HG03139 (cell line): ENCODE data around the gene ENTPD2.

ENCODE experiments used
- ATAC-seq: cut with Tn5 transposase; IDR thresholded peaks from one replicate; pipeline ENCODE4 v1.9.1; 2021; ENCODE audit not compliant: unreplicated experiment

ENTPD2 gene

DNA sequence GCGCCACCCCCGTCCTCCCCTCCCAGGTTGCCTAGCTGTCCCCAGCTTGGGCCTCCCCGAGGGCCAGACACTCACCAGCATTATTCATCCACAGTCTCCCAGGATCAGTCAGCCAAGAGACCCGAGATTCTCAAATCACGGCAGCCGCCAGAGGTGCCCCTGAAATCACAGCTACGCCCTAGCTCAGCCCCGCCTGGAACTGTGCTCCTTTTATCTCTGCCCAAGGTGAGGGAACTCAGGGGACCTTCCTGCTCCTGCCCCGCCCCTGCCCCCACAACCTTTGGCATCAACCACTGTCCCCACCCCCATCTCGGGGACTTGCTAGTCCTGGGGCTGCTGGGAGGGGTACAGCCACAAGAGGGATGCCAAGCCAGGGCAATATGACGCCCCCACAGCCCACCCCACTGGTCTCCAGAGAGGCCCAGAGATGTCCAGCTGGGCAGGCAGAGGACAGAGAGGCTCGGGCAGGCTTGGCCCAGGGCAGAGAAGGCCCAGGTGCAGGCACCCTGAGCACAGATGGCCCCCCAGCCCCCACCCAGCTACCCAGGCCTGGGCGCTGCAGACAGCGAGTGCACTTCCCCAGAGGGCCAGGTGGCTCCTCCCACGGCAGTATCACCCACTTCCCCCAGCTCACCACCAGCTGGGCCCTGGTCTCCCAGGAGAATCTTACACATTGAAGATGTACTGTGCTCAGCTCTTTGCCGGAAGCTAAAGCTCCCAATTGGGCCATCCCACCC, 21.8 kb downstream of the ENTPD2 start, which contains the start of gene FUT7:
Gene FUT7, minus strand, starts transcription at position 185 of the 737 bp plus-strand sequence. Its CDS starts 97 bp downstream, at position 88.
- no peak for ATAC-seq

DNA sequence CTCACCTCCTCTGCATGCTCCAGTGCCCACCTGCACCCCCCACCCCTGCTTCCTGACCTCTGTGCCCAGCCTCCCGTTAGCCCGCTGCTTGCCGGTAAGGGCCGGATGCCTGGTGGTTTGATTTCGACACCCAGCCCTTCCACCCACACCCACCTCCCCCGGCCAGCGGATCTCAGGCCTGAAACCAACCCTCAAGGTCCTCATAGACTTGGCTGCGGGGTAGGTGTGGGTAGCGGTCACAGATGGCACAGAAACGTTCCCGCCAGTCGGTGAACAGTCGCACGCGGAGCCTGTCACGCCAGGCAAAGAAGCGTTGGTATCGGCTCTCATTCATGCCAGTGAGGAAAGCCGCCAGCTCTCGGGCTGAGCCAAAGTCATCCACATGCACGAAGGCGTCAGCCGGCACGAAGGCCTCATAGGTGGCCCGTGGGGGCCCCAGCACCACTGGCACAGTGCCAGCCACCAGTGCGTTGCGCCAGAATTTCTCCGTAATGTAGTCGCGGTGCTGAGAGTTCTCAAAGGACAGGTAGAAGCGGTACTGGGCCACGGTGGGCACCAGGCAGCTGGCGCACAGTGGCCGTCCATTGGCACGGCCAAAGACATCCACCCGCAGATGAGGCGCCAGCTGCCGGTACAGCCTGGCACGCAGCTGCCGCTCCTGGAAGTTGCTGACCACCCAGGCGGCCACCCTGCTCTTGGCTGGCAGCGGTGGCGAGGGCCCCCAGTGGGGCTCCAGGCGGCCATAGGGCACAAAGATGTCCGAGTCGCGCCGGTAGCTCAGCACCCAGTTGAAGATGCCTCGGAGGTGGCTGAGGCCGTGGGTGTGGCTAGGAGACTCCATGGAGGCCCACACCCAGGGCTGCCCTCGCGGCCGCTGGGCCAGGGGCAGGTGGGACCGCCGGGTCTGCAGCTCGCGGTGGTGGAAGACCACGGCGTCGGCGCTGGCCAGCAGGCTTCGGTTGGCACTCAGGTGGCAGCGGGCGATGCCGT, 23.0 kb downstream of the ENTPD2 start:
- ATAC-seq, result no peak

DNA sequence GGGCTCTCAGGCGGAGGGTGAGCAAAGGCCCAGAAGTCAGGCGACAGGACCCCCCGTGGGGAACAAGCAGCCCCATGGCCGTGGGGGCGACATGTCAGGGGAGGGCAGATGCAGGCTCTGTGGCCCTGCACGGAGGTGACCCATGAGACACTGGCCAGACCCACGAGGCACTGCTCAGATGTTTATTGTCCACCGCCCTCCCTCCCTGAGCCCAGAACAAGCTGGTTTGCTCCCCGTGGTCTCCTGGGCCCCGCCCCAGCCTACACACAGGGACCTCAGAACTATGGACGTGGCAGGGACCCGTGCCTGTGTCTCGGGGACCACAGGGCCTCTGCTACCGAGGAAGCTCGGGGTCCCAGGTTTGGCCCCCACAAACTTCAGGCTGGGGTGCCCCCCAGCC, 23.9 kb downstream of the ENTPD2 start:
- ATAC-seq, result no peak

DNA sequence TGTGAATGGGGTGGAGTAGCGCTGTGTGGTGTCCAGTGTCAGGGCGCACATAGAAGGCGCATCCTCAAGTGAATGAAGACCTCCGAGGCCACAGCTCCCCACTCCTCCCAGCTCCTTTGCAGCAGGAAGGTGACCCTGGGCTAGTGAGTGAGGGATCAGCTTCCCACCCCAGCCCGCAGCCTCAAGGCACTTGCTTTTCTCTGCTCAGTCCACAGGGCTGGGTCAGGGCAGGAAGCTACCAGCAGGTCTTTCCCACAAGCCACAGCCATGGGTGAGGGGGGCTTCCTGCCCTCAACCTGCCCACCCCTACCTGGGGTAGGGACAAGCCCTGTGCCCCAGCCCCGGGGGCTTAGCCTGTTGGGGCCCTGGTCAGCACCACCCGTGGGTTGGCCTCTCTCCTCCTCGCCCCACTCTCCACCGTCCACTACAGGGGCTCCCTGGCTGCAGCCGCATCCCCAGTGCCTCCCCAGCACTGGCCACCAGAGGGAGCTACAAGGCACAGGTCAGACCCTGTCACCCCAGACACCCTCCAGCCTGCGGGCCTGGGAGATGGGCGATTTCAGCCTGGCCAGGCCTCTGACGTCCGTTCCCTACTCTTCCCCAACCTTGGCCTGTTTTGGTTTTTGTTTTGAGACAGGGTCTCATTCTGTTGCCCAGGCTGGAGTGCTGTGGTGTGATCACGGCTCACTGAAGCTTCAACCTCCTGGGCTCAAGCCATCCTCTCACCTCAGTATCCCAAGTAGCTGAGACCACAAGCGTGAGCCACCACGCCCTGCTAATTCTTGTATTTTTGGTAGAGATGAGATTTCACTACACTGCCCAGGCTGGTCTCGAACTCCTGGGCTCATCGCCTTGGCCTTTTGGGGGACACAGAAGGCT, 24.6 kb downstream of the ENTPD2 start:
- no peak for ATAC-seq

DNA sequence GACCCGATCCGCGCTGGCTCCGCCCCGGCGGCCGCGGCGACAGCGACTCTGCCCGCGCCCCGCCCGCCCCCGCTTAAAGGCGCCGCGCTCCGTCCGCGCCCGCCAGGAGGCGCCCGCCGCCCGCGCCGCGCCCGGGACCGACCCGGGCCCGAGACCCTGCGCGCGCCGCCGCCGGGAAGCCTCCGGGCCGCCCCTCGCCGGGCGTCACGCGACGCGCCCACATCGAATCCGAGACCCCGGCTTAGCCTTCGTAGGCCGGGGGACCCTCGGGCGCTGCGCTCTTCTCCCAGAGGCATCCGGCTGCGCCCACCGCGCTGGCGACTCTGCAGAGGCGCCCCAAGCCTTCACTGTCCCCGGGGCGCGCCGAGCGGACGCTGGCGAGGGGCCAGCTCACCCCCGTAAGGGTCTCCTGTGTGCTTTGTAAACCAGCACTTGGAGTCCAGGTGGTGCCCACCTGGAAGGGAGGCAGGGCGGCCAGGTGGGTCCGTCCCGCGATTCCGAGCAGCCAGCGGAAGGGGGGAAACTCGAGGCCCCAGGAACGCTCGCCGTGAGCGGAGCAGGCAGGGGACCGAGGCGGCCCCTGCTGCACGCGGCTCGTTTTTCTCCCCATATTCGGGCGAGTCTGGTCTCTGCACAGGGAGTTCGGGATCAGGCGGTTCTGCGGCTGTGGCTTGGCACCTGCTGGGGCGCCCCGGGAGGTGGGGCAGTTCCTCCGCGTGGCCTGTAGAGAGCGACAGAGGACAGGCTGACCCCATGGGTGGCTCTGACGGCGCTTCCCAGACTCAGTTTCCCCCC, 25.4 kb downstream of the ENTPD2 start:
- ATAC-seq, result no peak

DNA sequence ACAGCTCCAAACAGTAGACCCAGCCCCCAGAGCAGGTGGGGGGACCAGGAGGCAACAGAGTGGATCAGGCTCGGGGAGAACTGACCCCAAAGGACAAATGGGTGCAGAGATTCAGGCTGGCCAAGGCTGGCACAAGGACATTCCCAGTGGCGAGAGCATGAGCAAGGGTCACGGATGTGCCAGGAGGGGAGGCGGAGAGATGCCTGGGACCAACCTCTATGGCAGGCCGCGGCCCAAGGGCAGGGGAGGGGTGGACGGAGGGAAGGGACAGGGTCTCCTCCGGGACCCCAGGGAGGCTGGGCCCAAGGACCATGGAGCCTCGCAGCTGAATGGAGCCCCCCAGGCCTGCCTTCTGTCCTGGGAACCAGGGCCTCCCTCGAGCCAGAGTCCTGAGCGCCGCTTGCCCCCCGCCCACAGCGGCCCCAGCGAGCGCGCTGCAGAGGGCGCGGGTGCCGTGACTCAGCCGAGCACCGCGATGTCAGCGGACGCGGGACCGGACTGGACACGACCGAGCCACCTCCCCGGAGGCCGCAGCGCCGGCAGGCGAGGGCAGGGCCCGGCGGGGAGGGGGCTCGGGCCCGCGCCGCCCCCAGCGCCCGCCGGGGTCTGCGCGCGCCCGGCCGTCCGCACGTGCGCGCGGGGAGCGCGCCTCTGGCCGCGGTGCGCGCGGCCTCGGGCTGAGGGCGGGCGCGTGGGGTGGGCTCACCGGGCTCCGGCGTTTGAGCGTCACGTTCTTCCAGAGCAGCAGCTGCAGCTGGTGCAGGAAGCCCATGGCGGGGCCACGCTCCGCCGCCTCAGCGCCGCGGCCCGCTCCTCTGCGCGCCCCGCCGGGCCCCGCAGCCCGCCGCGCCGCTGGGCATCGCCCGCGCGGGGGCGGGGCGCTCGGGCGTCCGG, 26.2 kb downstream of the ENTPD2 start, which contains the start of gene ABCA2:
Gene ABCA2, minus strand, starts transcription at position 869 of the 894 bp plus-strand sequence. Its CDS starts 97 bp downstream, at position 772.
- no peak for ATAC-seq

DNA sequence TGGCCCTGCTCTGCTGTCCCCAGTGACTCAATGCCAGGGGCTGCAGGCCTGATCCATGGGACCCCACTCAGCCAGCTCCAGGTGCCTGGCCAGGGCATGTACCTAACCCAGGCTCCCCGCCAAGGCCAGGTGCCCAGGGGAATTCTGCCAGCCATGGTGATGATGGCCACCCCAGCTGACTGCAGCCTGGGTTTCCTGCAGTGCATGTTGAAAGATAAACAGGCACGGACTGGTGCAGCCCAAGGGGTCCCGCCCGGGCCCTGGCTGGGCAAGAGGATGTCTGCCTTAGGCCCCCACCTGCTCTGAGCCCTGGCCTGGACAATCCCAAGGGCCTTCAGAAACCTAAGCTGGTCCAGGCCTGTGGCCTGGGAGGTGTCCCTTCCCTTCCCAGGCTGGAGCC, 27.0 kb downstream of the ENTPD2 start:
- ATAC-seq, result no peak

DNA sequence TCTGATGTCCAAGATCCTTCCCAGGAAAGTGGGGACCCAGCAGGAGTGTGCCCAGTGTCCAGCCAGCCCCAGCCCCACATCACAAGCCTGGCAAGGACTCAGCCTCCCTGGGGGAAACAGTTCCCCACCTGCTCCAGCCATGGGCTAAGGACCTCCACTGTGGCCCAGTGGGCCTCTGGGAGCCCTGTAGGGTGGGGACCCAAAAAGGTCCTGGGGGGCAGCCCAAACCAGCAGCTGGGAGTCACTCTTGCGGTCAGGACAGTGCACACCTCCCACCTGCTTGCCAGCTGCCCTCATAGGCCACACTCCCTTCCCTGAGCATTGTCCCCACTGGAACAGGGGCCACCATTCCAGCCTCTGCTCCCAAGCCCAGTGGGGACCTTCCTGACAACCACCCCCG, 27.5 kb downstream of the ENTPD2 start:
- ATAC-seq, result no peak

DNA sequence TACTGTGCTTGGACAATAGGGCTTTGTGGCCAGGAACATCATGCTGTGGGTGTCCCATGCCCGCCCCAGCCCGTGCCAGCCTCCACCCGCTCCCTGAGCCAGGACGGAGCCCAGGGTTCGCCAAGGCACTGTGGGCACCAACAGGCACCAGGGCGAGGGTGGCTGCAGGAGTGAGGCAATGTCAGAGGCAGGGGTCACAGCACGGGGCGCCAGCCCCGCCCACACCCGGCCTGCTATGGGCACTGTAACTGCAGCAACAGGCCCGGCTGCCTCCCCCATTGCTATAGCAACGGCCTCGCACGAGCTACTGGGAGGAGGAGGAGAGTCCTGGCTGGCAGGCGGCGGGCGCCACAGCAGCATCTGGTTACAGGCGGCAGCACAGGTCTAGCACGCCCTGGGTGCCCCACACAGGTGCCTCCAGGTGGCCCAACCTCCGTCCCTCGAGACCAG, 28.3 kb downstream of the ENTPD2 start:
- no peak for ATAC-seq

DNA sequence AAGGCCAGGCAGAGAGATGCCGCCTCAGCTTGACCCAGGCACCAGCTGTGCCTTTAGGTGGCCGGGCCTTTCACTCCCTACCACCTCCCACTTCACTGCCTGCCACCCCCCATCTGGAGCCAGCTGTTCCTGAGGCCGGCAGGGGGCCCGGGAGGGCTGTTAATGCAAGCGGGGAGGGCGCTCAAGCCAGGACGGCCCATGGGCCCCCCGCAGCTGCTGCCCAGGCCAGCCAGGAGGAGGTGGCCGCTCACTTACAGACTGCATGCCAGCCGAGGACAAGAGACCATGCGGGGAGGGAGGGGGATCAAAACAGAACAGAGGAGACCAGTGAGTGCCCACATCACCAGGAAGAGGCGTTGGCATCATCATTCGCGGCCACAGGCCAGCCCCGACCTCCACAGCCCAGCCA, 30.3 kb downstream of the ENTPD2 start:
- no peak for ATAC-seq

DNA sequence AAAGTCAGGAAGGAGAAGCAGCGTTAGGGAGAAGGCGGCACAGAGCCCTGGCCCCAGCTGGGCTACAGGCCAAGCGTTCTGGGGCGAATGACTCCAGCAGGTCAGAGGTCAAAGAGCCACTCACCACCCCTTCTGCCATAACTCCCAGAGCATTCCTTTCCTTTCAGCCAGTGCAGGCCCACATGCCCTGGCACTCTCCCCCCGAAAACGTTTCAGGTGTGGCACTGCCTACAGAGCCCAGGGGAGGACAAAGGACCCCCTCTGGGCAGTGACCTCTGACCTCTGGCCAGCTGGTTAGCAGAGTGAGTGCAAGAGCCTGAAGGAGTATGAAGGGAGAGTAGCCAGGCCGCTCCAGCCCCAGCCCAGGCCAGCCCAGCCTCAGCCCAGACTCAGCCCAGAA, 30.7 kb downstream of the ENTPD2 start:
- no peak for ATAC-seq

DNA sequence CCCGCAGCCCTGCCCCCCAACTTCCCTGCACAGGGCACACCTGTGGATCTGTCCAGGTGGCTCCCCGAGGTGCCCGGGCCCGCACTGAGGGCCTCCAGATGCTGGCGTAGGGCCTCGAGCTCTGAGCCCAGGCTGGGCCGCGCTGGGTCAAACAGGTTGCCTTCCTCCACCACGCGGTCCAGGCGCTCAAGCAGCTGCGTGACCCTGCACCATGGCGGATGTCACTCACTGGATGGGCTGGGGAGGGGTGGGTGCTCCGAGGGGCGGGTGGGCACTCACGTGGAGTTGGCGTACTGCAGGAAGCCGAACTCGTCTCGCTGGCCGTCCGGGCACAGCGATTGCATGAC, 31.2 kb downstream of the ENTPD2 start:
- ATAC-seq, result no peak

DNA sequence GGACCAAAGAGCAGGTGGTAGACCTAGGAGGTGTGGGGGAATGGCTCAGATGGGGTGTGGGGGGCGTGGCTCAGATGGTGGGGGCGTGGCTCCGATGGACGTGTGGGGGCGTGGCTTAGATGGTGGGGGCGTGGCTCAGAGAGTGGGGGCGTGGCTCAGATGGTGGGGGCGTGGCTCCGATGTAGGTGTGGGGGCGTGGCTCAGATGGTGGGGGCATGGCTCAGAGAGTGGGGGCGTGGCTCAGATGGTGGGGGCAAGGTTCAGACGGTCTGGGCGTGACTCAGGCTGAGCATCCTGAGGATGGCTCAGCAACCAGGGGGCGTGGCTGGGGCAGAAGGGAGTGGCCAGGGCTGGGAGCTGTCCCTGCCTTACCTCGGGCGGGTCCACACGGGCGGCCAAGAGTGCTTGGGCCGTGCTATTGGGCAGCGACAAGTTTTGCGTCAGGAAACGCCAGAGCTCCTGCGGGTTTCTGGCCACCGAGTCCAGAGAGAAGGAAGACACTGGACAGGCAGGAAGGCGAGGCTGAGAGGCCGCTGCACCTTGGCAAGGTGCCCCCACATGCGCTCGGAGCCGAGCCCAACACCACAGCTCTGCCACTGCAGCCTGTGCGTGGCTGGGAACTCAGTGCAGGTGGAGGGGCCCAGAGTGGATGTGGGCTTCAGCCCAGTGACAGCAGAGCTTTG, 31.7 kb downstream of the ENTPD2 start:
- ATAC-seq, result no peak

DNA sequence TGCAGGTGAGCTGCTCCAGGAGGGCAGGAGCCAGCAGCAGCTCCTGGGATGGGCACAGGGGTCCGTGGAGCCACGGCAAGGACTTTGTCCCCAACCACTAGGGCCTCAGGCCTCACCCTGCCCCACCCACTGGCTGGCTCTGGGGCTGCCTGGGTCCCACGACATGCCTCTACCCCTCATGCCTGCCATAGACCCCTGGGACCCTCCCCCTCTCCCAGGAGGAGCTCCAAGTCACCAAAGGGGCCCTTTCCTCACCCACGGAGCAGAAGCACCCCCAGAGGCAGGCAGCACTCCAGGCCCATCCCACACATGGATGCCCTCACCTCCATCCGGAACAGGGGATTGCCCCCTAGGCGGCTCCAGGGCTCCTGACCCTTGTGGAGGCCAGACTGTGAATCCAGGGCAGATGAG, 32.3 kb downstream of the ENTPD2 start:
- ATAC-seq, result no peak

DNA sequence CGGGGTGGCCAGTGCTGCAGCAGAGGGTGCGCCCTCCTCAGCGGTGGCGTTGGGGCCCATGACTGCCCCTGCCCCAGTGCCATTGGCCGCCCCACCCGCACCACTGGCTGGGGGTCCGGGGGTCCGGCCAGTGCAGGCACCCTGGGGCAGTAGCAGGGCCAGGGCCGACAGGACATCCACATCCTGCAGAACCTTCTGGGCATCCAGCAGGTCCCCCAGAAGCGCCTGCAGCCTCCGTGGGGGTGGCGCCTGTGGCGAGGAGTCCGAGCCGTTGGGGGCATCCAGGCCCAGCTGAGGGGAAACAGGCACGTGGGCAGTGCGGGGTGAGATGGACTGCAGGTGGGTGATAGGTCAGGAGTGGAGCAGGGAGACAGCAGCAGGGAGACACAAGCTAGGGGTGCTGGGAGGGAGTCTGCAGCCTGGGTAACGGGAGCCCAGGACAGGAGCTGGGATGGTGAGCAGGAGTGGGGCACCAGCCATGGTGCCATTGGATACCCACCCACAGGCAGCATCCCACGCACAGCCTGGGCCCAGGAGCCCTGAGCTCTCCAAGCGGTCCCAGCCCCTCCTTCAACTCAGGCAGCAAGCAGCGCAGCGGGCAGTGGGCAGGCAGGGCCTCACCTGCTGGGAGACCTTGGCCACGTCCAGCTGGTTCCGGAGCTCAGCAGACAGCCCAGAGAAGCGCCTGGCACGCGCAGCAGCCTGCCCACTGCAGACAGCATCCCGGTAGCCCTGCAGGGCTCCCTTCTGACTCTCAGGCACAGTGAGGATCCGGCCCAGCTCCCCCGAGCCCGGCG, 32.9 kb downstream of the ENTPD2 start:
- ATAC-seq, result no peak

DNA sequence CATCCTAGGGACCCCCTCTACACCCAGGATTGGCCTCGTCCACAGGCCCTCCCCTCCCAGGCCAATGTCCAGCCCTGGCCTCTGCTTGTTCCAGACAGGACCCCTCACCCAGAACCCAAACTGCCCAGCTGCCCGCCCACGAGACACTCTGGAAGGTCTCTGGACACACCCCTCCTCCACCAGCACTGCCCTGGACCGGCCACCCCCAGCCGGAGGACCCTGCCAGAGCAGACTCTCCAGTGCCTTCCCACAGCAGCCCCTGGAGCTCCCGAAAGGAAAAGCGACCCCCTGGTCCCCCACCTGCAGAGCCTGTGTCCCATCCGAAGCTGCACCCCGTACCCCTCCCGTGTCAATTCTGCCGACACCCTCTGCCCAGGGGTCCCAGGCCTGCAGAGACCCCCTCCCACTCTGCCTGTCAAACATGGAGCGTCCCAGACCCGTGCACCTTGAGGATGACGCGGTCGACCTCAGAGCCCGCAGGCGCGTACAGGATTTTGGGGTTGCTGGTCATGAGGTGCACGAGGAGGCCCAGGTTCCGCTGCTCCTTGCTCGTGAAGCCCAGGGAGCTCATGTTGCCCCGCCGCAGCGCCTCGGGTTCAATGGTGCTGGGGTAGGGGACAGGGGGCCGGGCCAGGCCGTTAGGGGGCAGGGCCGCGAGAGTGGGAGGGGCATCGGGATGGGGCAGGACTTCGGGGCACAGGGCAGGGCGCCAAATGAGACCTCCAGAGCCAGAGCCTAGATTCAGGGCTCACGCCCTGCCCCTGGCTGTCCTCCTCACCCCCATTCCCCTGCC, 33.8 kb downstream of the ENTPD2 start:
- ATAC-seq, result no peak
